GM12874 (cell line): ENCODE measurements around the gene POU2F1.

Experiments
- TF ChIP-seq, protein P1 (sequence below): IDR thresholded peaks from 2 replicates; pipeline ENCODE4 v1.5.1; 2011; ENCODE audit warnings: low read depth, mild to moderate bottlenecking, control low read depth, low read length, moderate library complexity; ENCODE audit not compliant: insufficient read depth

POU2F1 gene

GRCh38 chr1:167312871-167313270, 92.2 kb downstream of the POU2F1 start:
- TF ChIP-seq, protein P1, sequence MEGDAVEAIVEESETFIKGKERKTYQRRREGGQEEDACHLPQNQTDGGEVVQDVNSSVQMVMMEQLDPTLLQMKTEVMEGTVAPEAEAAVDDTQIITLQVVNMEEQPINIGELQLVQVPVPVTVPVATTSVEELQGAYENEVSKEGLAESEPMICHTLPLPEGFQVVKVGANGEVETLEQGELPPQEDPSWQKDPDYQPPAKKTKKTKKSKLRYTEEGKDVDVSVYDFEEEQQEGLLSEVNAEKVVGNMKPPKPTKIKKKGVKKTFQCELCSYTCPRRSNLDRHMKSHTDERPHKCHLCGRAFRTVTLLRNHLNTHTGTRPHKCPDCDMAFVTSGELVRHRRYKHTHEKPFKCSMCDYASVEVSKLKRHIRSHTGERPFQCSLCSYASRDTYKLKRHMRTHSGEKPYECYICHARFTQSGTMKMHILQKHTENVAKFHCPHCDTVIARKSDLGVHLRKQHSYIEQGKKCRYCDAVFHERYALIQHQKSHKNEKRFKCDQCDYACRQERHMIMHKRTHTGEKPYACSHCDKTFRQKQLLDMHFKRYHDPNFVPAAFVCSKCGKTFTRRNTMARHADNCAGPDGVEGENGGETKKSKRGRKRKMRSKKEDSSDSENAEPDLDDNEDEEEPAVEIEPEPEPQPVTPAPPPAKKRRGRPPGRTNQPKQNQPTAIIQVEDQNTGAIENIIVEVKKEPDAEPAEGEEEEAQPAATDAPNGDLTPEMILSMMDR = no peak

DNA sequence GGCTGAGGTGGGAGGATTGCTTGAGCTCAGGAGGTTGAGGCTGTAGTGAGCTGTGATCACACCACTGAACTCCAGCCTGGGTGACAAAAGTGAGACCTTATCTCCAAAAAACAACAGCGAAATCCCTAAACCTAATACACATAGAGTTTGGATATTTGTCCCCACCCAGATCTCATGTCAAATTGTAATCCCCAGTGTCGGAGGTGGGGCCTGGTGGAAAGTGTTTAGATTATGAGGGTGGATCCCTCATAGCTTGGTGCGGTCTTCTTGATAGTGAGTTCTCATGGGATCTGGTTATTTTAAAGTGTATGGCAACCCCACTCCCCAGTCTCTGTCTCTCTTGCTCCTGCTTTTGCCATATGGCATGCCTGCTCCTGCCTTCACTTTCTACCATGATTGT, 94.0 kb downstream of the POU2F1 start:
- TF ChIP-seq, protein P1 = no peak

GRCh38 chr1:167317463-167317862, 96.8 kb downstream of the POU2F1 start:
- TF ChIP-seq, protein P1 = no peak

- TF ChIP-seq, protein P1 = no peak
Observed at GRCh38 chr1:167322483-167322882, 101.8 kb downstream of the POU2F1 start.

- TF ChIP-seq, protein P1 = no peak
Observed at GRCh38 chr1:167325151-167325550, 104.5 kb downstream of the POU2F1 start.

GRCh38 chr1:167328306-167328815, 107.7 kb downstream of the POU2F1 start:
- TF ChIP-seq, protein P1 = no peak

GRCh38 chr1:167328816-167329483, 108.3 kb downstream of the POU2F1 start:
- TF ChIP-seq, protein P1 = no peak
